Measurements from ENCODE around the gene CYS1. TPM values are rescaled to one million over a fixed set of nuclear protein-coding genes. Genes with fewer than 3 reads are reported as not detected.

Gene CYS1
- total and polyA plus RNA-seq, 2 of the 8 experiments (the other 6 are each of a cell fraction or from before 2014, with no cell fraction given): 0.09 to 0.13 TPM

DNA sequence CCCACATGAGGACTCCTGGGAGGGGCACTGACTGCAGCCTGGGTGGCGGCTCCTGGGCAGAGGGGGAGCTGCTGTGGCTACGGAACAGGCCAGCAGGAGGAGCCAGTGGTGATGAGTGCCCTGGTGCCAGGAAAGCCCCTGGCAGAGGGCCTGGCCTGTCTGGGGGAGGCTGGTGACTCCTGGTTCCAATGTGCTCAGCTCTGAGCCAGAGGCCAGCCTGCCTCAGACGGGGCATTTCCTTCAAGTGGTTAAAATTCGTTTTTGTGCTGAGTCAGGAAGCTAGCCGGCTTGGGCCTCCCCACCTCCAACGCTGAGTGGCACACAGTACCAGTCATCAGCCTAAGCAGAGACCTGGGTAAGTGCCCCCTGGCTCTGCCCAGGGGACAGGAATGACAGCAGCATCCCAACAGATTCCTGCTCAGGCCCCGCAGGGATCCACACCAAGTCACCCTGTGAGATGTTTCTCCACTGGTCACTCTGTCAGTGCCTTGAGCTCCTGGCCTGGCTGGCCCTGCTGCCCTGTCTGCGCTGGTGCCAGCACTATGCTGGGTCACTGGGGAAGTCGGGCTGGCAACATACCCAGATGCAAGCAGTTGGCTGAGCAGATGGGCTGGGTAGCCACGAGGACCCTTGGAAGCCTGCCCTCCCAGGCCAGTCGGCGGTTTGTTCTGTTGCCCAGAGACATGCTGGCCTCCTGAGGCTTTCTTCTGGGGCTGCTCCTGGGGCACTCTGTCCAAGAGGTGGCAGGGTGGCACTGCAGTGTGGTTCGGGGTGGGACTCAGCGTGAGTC is 43.9 kb downstream of the CYS1 start:
- CTCF ChIA-PET (ENCODE audit: partially characterized antibody): interaction anchor here (0.8 to 3.3 kb wide), 17 partner anchors 10 to 237 kb away, joined by 3 to 42 read pairs (median 4); no protein-coding TSS in a partner anchor
- no peak overlapping the region for H2BK12ac ChIP-seq (ENCODE audit: low read depth, low read length)
- DNase-seq (ENCODE audit: low read depth in 1 of 2, low spot score in 2 of 2): no peak
- H3K4ac ChIP-seq (replicated peaks; ENCODE audit: insufficient read length, low read depth, low read length): no peak overlapping the region
- no peak overlapping the region for H2AFZ ChIP-seq (ENCODE audit: low read length)
- H3K9ac ChIP-seq (replicated peaks in 1 of 4; ENCODE audit: extremely low read depth in 1 of 4, low read depth in 3 of 4, low read length in 3 of 4): no peak overlapping the region
- H3K14ac ChIP-seq (ENCODE audit: insufficient read length): no peak overlapping the region
- no peaks in the 10 kb centered on the region for H4K20me1 ChIP-seq (replicated peaks in 1 of 2; ENCODE audit: control insufficient read depth in 1 of 2, insufficient read depth in 2 of 2, low read length in 2 of 2)
- H3K36me3 ChIP-seq (ENCODE audit: control insufficient read depth in 2 of 4, insufficient read depth in 4 of 4, low read length in 3 of 4): no peaks in the 10 kb centered on the region
- no peaks in the 10 kb centered on the region for H3K9me3 ChIP-seq (ENCODE audit: insufficient read depth in 2 of 2, low read depth in 1 of 2, low read length in 1 of 2)
- FAIRE-seq: no peak
- no peak overlapping the region for H4K91ac ChIP-seq (replicated peaks; ENCODE audit: insufficient read length, low read length)
- peaks cover 0 to 6% (median 3%) of the 10 kb centered on the region in 4 experiments; a peak in 4 of 7 replicates for H3K27me3 ChIP-seq (replicated peaks in 1 of 4; ENCODE audit: control insufficient read depth in 3 of 4, extremely low read depth in 1 of 4, insufficient read depth in 3 of 4, low read length in 3 of 4)
- H2BK20ac ChIP-seq (ENCODE audit: low read length): no peak overlapping the region
- 83% methylated on average over 13 of the region's 14 CpGs; no CpG with 5 or more reads in 1 of the 2 experiments for WGBS, 2 experiments (ENCODE audit: extremely low coverage in 1 of 2, insufficient coverage in 1 of 2, insufficient read length in 1 of 2, insufficient replicate concordance in 2 of 2, low coverage in 1 of 2, low lambda C conversion rate in 2 of 2, missing lambda C conversion rate in 1 of 2)
- no peak overlapping the region for H3K23ac ChIP-seq (ENCODE audit: insufficient read length)
- no peak overlapping the region for H2BK120ac ChIP-seq (replicated peaks; ENCODE audit: low read depth, low read length)
- H3K23me2 ChIP-seq (ENCODE audit: low read depth, low read length): no peaks in the 10 kb centered on the region
- H2BK5ac ChIP-seq (ENCODE audit: low read depth, low read length): no peak overlapping the region
- no peaks in the 10 kb centered on the region for H3K79me1 ChIP-seq (ENCODE audit: low read depth, low read length)
- H4K5ac ChIP-seq (ENCODE audit: insufficient read length, low read depth, low read length): no peak overlapping the region
- H3K27ac ChIP-seq (ENCODE audit: low read depth, low read length): no peak overlapping the region
- no peak overlapping the region for H3K4me2 ChIP-seq (ENCODE audit: insufficient read depth in 1 of 2, low read depth in 2 of 2, low read length in 2 of 2)
- H2AK5ac ChIP-seq (ENCODE audit: low read depth, low read length): no peak overlapping the region
- POLR2A ChIA-PET (ENCODE audit: partially characterized antibody): interaction anchor here (1.7 kb wide), 1 partner anchor 11 kb away, joined by 6 read pairs; no protein-coding TSS in a partner anchor
- no peak overlapping the region for H3K4me3 ChIP-seq (ENCODE audit: extremely low read depth in 1 of 4, insufficient read depth in 2 of 4, low read depth in 3 of 4, low read length in 4 of 4)
- no peak overlapping the region for H2BK15ac ChIP-seq (ENCODE audit: low read length)
- no peak overlapping the region for H3K18ac ChIP-seq (ENCODE audit: extremely low read depth, low read length)
- H3K56ac ChIP-seq (replicated peaks; ENCODE audit: insufficient read length, low read depth, low read length): no peak overlapping the region
- no peaks in the 10 kb centered on the region; a peak in 1 of 7 replicates for H3K4me1 ChIP-seq (replicated peaks in 1 of 4; ENCODE audit: control insufficient read depth in 3 of 4, insufficient read depth in 4 of 4, low read length in 3 of 4)
- no peaks in the 10 kb centered on the region for H3K79me2 ChIP-seq (ENCODE audit: control insufficient read depth in 1 of 2, insufficient read depth in 2 of 2, low read length in 2 of 2)
- no peak overlapping the region; the same call in 1 of the 2 replicates for H4K8ac ChIP-seq (ENCODE audit: extremely low read depth, insufficient read depth, low read length)
- no peak for TF ChIP-seq CEBPB (IDR thresholded peaks at IDR 0.05; ENCODE audit: low read depth, low read length)
- TF ChIP-seq SIX5 (IDR thresholded peaks at IDR 0.05; ENCODE audit: low read depth, low read length): no peak
- TF ChIP-seq YY1 (IDR thresholded peaks at IDR 0.05; ENCODE audit: low read depth, low read length): 0 out of 2 replicates have a peak, but pooled peaks have one; percentile 21
- no peak for TF ChIP-seq BACH1 (IDR thresholded peaks at IDR 0.05; ENCODE audit: low read length)
- TF ChIP-seq, protein P1, sequence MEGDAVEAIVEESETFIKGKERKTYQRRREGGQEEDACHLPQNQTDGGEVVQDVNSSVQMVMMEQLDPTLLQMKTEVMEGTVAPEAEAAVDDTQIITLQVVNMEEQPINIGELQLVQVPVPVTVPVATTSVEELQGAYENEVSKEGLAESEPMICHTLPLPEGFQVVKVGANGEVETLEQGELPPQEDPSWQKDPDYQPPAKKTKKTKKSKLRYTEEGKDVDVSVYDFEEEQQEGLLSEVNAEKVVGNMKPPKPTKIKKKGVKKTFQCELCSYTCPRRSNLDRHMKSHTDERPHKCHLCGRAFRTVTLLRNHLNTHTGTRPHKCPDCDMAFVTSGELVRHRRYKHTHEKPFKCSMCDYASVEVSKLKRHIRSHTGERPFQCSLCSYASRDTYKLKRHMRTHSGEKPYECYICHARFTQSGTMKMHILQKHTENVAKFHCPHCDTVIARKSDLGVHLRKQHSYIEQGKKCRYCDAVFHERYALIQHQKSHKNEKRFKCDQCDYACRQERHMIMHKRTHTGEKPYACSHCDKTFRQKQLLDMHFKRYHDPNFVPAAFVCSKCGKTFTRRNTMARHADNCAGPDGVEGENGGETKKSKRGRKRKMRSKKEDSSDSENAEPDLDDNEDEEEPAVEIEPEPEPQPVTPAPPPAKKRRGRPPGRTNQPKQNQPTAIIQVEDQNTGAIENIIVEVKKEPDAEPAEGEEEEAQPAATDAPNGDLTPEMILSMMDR (IDR thresholded peaks at IDR 0.05; ENCODE audit: control extremely low read depth in 1 of 3, insufficient read depth in 1 of 3, low read depth in 1 of 3, low read length in 3 of 3): peak; percentile 60 to 76 (median 70)
- TF ChIP-seq KDM5A (IDR thresholded peaks at IDR 0.05; ENCODE audit: low read length): no peak
- no peak for TF ChIP-seq ZNF274 (IDR thresholded peaks at IDR 0.05; ENCODE audit: borderline replicate concordance, extremely low read depth, low read length)
- no peak for TF ChIP-seq RNF2 (IDR thresholded peaks at IDR 0.05; ENCODE audit: borderline replicate concordance, low read depth, low read length, missing control alignments, poor library complexity, severe bottlenecking)
- TF ChIP-seq MAFK (IDR thresholded peaks at IDR 0.05; ENCODE audit: low read depth, low read length): peak; percentile 16; the same call in 1 of the 2 replicates
- no peak for TF ChIP-seq TAF1 (IDR thresholded peaks at IDR 0.05; ENCODE audit: low read depth, low read length)

Measured in H1 (cell line).